Activated naive CD4-positive, alpha-beta T cell treated with anti-CD3 and anti-CD28 coated beads, Interleukin-2, amount 10 ng/mL, durations not matched to agents 5 hours and 36 hours (primary cell): ENCODE measurements around the gene POLRMT. TPM values are rescaled to one million over a fixed set of nuclear protein-coding genes. Genes with fewer than 3 reads are reported as not detected.

Experiments used
- total RNA-seq, 2 experiments: library from RNA; stranded (reverse); gene quantifications; one replicate each; pipeline ENCODE4 v1.2.3, GENCODE V29; 2021

Gene POLRMT
- 10 to 100 TPM; 51.6 to 54.5 TPM for total RNA-seq

DNA sequence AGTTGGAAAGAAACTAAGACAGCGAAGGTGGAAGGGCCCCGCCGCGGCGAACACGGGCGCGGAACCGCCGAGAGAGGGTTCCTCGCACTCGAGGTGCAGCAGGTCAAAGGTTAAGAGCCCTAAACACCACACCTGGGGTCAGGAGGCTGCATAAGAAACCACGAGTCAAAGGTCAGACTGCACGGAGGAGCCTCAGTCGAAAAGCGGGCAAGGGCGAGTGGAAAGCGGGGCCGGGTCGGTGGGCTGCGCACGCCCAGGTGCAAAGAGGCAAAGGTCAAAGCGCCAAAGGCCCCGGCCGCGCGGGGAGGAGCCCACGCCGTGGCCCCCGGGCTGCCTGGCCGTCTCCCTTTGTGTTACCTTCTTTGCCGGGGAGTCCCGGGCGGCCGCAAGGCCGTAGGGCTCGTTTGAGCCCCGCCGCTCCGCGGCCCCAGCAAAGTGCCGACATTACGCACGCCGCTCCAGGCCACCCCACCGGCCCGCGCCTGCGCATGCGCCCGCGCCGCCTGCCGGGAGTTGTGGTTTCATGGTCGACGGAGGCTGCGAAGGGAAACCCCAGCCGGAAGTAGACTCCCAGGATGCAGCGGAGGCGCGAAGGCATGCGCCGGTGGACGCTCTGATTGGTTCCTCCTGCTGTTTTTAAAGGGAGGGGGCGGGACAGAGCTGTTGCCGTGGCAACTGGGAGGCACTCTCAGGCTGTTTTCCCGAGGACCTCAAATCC, at the start of gene POLRMT:
Gene POLRMT (minus strand): TSS at position 470 of the 718 bp plus-strand sequence. CDS start 25 bp downstream, at position 445.

GRCh38 chr19:676339-677105, 43.2 kb upstream of the POLRMT start, which contains the start of gene FSTL3:
FSTL3 (plus strand) TSS chr19:676392; CDS start chr19:676424, 32 bp downstream.

DNA sequence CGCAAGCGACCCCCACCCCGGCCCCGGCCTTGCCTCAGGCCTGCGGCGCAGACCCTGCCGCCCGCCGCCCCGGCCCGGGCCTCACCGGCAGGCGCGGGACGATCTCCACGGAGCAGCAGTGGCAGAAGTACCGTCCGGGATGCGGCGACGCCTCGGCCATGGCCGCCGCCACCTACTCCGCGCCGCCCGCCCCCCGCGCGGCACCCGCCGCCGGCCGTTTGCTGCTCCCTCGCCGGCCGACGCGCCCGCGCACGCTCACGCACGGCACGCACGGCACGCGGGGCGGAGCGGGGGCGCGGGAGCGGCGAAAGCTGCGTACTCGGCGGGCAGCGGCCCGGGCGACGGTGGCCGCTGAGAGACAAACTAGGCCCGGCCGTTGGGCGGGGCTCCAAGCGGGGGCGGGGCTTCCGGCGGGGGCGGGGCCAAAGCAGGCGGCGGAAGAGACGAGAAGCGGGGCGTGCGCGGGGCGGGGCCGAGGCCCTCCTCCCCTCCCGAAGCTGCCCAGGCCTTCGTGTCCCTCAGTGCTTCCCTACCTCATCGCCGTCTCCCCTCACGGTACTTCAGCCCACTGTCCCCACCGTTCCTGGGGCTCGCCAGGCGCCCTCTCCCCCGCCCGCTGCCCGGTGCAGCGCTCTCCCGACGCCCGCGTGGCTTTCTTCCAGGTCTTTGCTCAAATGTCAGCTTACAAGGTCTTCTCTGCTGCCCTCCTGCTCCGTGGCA, 29.8 kb upstream of the POLRMT start, which contains the start of gene RNF126:
Gene RNF126 (minus strand): TSS at position 253 of the 720 bp plus-strand sequence. CDS start 93 bp downstream, at position 160.

DNA sequence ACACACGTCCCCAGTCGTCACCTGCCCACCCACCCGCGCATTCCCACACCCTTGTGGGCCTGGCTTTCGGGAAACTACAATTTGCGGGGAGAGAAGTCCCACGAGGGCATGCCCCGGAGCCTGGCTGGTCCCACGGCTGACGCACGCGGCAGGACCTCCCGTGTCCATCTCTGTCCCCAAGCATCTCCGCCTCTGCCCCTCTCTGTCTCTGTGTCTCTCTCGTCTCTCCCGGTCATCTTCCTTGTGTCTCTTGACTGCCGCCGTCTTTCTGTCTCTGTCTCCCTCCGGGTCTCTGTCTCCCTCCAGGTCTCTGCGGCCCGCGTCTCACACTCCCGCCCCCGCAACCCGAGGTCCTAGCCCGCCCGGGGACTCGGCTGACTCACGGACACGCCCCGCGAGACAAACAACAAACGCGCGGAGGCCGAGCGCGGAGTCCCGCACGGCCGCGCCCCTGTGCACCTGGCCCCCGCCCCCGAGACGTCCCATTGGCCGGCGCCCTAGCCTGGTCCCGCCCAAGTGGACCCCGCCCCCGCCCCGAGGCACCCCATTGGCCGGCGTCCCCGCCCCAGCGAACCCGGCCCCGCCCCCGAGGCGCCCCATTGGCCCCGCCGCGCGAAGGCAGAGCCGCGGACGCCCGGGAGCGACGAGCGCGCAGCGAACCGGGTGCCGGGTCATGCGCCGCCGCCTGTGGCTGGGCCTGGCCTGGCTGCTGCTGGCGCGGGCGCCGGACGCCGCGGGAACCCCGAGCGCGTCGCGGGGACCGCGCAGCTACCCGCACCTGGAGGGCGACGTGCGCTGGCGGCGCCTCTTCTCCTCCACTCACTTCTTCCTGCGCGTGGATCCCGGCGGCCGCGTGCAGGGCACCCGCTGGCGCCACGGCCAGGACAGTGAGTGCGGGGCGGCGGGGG, 6.2 kb upstream of the POLRMT start, which contains the start of gene FGF22:
Gene FGF22 (plus strand): TSS at position 627 of the 908 bp plus-strand sequence. CDS start 47 bp downstream, at position 674.

GRCh38 chr19:589693-590395, 43.5 kb downstream of the POLRMT start, which contains the start of gene HCN2:
HCN2 (plus strand) TSS chr19:589881; CDS start chr19:589946, 65 bp downstream.

GRCh38 chr19:572140-572742, 61.1 kb downstream of the POLRMT start, which contains the start of gene BSG:
BSG (plus strand) TSS chr19:572596; CDS start chr19:572635, 39 bp downstream.

Other genes starting within 250 kb of the POLRMT start
- gene C2CD4C, start 224.4 kb downstream of the POLRMT start, total RNA-seq, result under 1 TPM; 0.14 to 0.20 TPM
- not detected for gene SHC2, start 172.5 kb downstream of the POLRMT start, total RNA-seq
- under 1 TPM; 0.26 to 0.53 TPM for gene MADCAM1, start 137.1 kb downstream of the POLRMT start, total RNA-seq
- gene TPGS1, start 126.0 kb downstream of the POLRMT start, total RNA-seq, result 10 to 100 TPM; 28.3 to 31.9 TPM
- 10 to 100 TPM; 50.5 to 51.4 TPM for gene CDC34, start 101.8 kb downstream of the POLRMT start, total RNA-seq
- 10 to 100 TPM; 49.7 to 52.1 TPM for gene GZMM, start 89.5 kb downstream of the POLRMT start, total RNA-seq
- 100 to 1,000 TPM; 192 to 193 TPM for gene BSG, start 60.9 kb downstream of the POLRMT start, total RNA-seq
- 1 to 10 TPM; 5.2 to 5.6 TPM for gene HCN2, start 43.7 kb downstream of the POLRMT start, total RNA-seq
- not detected for gene FGF22, start 6.3 kb upstream of the POLRMT start, total RNA-seq
- 10 to 100 TPM; 76.1 to 78.9 TPM for gene RNF126, start 29.7 kb upstream of the POLRMT start, total RNA-seq
- 1 to 10 TPM; 3.6 to 3.9 TPM for gene FSTL3, start 42.9 kb upstream of the POLRMT start, total RNA-seq
- gene PRSS57, start 61.9 kb upstream of the POLRMT start, total RNA-seq, result not detected
- gene PALM, start 75.4 kb upstream of the POLRMT start, total RNA-seq, result not detected
- not detected for gene MISP, start 117.6 kb upstream of the POLRMT start, total RNA-seq
- 100 to 1,000 TPM; 385 to 395 TPM for gene PTBP1, start 163.9 kb upstream of the POLRMT start, total RNA-seq
- gene PLPPR3, start 188.4 kb upstream of the POLRMT start, total RNA-seq, result not detected
- not detected for gene AZU1, start 194.3 kb upstream of the POLRMT start, total RNA-seq
- not detected for gene PRTN3, start 207.5 kb upstream of the POLRMT start, total RNA-seq
- gene ELANE, start 218.8 kb upstream of the POLRMT start, total RNA-seq, result not detected
- 1 to 10 TPM; 3.4 to 3.6 TPM for gene CFD, start 226.1 kb upstream of the POLRMT start, total RNA-seq